GM21360 (cell line): Measurements from ENCODE around the gene MAP7D2.

Source experiments
- ATAC-seq: cut with Tn5 transposase; IDR thresholded peaks from one replicate; pipeline ENCODE4 v1.9.1; 2021; ENCODE audit warnings: mild to moderate bottlenecking, moderate library complexity; ENCODE audit not compliant: unreplicated experiment

The MAP7D2 gene

DNA sequence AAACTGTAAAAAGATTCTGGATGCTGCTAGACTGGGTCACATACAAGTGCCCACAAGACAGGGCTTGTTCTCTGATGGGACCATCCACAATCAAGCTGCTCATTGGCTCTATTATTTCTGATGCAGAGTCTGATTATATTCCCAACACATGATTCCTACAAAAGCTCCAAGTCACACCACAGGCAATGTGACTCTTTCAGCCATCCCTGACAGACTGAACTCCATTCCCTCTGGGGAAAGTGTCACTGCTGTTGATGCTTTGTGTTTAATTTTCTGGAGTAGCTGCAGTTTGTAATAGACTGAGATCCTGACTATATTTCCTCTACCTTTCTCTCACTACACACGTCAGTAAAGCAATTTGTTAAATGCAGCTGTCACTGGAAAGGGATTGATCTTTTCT, 70.5 kb downstream of the MAP7D2 start:
- no peak for ATAC-seq

DNA sequence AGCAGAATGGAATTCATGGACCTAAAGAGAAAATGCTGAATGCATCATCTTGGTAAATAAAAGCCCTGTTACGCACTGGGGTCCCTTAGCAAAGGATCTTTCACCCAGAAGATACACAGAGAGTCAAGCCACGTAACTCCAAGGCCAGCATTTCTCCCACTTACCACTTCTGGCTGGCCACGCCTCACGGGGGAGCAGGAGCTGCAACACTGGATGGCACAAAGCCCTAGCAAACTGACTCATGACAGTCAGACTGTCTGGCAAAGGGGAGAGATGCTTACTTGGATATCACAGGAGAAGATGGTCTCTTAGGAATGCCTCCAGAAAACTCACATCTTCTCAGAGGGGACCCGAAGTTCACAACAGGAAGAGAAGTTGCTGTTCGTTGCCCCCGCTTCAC, 74.5 kb downstream of the MAP7D2 start:
- ATAC-seq, result no peak

DNA sequence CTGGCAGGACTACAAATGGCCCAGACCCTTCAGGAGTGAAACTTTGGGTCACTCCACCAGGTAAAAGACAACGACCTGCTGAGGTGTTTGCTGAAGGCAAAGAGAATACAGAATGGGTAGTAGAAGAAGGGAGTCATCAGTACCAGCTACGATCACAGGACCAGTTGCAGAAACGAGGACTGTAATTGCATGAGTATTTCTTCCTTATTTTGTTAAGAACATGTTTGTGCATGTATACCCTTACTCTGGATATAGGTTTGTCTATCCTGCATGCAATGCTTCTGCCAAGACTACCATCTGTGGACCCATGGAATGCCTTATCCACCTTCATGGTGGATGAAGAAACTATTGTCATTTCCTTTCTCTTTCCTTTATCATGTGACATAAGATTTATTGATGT, 77.7 kb downstream of the MAP7D2 start:
- ATAC-seq, result no peak

DNA sequence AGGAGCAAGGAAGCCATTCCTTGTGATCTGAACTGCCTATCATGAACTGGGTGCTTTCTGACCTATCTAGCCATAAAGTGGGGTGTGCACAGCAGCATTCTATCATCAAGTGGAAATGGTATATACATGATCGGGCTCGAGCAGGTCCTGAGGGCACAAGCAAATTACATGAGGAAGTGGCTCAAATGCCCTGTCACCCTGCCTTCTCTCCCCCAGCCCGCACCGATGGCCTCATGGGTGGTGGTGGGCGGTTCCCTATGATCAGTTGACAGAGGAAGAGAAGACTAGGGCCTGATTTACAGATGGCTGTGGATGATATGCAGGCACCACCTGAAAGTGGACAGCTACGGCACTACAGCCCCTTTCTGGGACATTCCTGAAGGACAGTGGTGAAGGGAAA, 79.5 kb downstream of the MAP7D2 start:
- no peak for ATAC-seq

DNA sequence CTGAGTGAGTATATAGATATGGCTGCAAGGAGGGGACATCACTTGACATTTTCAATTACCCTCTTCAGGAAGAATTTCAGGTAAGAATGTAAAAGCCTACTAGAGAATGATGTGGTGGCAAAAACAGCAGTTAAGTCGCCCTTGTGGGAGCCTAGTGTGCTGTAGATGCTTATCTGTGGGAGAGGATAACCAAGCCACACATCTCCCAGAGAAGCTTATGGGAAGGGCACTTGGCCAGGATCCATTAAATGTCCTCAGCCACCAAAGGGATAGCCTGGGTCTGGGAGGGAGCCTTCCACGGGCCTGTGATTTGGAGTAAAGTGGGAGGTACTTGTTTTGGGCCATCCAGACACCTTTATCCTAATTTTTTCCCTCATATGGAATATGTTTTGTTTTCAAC, 84.5 kb downstream of the MAP7D2 start:
- no peak for ATAC-seq

DNA sequence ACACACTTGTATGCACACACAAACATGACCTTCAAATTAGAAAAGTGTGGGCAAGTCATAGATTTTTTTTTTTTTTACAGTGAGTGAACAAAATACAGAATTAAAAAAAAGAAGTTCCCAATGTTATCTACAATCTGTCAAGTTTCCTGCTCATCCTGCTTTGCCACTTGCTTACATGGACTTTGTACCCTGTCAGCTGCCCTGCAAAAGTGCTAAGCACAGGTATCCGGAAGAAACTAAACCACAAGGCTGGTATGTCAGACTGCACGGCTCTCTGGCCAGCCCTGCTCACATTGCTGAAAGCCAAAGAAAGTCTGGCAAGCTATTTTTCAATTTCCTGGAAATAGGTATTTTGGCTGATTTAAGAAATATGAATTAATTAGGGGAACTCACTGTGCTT, 87.0 kb downstream of the MAP7D2 start:
- ATAC-seq, result no peak

DNA sequence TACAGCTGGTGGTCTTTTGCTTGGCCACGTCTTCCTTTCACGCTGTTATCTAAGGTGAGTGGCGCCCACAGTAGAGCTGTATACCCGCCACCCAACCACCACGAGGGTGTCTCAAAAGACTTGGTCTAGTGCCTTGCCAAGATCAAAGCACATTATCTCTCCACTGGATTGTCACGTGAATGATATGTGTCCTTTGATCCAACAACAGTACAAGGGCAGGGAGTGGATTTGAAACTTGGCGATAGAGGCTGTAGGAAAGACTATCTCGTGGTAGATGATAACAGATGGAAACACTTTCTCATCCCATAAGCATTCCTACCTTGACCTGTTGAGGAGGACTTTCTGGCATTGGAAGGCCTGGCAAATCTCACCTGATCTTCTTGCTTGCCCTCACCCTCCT, 88.1 kb downstream of the MAP7D2 start:
- no peak for ATAC-seq

DNA sequence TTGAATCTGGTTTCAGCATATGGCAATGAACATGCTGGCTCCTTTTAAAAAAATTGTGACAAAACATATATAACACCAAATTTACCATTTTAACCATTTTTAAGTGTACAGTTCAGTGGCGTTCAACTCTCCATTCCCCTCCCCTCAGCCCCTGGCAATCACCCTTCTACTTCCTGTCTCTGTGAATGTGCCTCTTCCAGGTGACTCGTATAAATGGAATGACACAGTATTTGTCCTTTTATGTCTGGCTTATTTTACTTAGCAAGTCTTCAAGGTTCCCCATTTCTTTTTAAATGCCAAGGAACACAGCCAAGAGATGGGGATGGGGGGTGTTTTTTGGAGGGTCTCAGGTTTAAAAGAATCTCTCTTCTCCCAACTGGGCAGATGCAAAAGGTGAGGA, 90.4 kb downstream of the MAP7D2 start:
- ATAC-seq, result no peak

DNA sequence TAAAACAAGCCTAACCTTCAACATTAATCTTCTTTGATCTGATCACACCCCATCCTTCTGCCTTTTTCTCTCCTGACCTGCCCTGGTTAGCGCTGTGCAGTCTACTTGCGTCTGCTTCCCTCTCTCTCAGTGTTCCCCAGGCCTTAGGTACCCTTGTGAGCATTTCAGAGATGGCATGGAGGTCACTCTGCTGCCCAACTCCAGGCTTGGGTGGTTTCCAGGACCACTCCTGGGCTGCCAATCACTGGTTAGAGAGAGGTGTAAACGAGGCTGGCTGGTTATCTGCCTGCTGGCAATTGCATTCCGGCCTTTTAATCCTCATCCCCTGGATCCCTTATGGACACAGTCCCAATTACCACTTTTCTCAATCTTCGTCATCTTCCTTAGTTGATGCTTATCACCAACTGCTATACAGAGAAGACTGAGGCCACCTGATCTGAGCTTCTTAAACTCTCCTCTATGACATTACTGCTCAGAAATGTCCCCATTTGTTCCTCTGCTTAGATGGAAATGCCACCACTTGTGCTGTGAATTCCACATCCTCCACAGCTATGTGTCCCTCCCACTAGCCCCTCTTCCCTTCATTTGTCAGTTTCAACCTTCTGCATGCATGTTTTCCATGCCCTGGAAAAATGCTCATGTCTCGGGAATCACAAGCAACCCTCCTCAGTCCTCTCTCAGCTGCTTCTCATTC, 96.9 kb downstream of the MAP7D2 start:
- ATAC-seq, result no peak

DNA sequence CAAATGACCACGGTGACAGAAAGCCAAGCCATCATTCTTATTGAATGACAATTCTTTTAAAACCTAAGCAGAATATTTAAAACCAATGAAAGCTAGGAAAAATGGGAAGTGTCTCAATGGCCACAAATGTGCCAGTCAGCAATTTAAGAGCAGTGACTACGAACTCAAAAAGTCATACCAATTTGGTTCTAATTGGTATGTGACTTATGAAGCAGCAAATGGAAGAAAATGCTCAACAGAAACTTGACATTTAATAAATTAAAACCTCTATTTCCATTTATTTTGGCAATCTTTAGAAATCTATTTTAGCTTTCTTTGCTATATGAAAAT, 100.1 kb downstream of the MAP7D2 start:
- ATAC-seq, result no peak

DNA sequence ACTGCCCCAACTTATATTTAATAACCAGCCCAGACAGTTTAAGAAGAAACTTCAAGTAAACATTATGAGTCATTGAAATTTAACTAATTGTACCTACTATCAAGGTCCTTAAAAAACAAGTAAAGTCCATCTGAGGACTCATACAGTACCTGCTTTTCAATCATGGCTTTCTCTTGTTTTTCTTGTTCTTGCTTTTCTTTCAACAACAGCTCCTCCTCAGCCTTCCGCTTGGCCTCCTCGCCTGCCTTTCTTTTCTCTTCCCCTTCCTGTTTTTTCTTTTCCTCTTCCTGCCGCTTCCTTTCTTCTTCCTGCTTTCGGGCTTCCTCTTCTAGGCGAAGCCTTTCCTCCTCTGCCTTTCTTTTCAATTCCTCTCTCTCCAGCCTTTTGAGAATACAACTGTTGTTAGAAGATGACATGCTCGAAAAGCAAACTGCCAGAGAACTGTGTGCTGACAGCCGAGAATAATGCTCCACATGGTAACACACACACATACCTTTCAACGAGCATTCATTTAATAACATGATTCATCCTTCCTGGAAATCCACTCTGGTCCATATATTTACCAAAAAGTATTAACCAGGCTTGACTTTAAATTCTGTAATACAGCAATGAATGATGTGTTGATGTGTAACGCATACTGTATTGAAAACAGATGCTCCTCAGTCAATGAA, 100.6 kb downstream of the MAP7D2 start:
- ATAC-seq, result no peak

DNA sequence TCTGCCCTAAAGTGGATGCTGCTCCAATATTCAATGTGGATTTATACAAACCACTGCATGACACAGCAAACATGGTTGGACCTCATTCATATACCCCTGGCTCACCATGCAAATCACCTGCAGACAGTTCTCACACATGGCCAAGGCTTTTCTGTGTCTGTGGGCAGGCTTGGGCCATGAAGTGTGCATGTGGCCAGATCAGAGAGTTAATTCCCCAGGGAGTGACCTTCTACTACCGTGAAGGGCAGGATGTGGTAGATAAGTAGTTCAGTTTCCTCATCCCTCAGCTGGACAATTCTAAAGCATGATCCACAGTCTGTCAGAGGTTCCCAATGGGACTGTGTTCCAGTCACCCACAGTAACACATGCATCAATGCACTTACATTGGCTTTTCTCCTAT, 101.3 kb downstream of the MAP7D2 start:
- no peak for ATAC-seq

DNA sequence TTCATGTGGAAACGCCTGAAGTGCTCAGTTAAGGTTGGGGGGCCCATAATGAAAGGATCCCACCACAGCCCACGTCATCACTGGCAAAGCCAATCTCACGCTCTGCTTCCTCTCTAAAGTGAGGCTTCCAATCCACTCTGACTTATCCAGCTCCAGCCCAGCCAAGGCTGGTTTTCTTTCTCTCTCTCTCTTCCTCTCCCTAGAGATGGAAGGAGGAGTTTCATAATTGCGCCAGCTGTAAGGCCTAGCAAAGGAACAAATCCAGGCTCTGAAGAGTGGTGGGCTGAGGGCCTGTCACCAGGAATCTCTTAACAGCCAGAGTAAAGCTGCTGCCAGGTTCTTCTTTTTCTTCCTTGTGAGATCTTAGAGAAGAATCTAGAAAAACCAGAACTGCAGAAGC, 105.1 kb downstream of the MAP7D2 start:
- ATAC-seq, result no peak

DNA sequence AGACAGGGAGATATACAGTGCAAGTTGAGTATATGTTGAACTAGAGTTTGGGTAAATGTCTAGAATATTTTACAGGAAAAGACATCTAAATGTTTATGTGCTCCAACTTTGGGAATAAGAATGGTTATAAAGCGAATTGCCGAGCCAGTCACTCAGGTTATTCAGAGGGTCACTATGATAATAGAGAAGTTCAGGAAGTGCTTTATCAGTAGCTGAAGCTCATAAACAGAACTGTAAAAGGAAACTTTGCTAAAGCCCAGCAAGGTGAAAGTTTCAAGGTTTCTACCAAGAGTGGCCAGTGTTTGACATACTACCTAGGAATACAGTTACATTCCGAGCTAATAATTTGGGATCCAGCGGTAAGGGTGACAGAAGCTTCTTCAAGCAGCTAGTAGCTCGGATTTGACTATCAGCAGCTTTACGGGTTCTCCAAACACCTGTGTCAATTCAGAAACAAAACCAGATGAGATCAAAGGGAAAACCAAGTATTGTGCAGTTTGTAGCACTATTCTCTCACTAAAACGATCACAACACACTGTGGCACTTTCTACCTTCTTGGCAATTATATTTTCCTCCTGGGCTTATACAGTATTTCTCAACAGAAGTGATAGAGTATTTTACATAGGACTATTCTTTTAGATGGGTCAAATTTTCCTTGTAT, 108.6 kb downstream of the MAP7D2 start:
- ATAC-seq, result no peak

DNA sequence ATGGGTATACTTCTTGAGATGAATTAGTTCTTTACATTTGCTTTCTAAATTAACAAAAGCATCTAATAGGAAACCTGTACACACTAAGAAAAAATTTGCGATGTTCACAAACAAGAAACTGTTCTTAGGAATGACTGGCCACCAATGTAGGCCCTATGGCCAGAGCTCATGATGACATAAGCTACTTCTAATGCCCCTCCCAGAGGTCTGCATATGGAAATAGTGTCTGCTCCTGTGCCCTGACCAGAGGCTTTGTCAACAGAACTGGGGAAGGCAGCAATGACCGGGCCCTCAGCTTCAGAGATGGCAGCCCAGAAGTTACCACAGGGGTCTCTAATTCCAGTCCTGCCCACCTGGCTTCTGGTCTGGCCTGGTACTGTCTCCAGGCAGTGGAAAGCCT, 110.8 kb downstream of the MAP7D2 start:
- no peak for ATAC-seq

DNA sequence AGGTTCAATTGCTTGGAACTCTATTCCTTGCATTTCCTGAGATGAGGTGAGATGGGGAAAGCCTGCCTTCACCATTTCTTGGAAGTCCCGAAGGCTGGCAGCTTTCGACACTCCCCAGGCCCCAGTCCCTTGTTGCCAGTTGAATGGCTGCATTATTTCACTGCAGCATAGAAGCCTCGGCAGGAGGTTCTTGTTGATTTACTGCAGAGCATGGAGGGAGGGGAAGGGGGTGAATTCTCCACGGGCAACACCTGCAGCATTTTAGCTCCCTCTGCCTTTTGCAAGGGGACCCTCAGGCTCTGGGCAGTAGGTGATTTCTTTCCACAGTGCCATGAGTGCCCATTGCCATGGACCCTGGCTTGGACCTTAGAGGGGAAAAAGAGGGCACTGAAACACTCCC, 115.1 kb downstream of the MAP7D2 start:
- no peak for ATAC-seq

DNA sequence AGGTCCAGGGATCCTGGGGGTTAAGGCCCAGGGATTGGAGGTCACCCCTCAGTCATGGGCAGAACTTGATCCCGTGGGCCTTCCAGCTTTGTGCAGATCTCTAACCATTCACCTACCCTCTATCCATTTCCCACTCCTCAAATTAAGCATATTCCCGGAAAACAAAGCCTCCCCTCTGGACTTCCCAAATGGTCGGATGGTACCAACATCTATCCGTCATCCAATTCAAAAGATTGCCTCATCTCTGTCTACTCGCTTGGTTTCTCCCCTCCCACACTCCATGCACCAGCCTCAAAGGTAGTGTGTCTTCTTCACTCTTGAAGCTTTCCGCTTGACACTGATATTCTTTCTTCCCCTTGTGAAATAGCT, 125.4 kb downstream of the MAP7D2 start:
- no peak for ATAC-seq

DNA sequence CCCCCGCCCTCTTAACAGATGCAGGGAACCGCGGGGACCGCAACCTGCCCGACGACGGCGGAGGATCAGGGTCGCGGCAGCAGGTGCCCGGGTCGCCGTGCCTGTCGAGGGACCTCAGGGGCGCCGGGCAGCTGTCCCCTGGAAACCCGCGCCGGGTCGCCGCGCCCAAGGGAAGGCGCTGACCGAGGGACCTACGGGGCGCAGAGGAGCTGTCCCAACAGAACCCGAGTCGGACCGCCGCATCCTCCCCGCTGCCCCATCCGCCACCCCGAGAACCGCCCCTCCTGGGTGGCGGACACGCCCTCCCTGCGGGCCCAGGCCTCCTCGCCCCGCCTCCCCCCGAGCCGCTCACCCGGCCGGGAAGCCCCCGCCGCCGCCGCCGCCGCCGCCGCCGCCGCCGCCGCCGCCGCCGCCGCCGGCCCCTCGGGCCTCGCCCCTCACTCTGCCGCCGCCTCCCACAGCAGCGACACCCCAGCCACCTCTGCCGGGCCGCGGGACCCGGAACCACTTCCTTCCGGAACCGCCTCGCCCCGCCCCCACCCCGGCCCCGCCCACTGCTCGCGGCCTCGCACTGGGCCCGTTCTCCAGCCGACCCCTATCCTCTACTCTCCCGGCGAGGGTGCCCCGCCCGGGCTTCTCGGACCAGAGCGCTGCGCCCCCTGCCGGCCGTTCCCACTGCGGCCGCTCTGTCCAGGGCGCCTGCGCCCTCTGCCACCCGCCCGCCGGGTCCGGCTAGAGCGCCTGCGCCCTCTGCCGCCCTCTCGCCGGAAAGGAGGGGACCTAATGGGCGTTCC, 126.0 kb downstream of the MAP7D2 start, which contains the start of gene BCLAF3:
BCLAF3 (minus strand) TSS at position 506 of the 794 bp plus-strand sequence. CDS start 20,797 bp downstream, outside the sequence.
- ATAC-seq, result peak; percentile 94

DNA sequence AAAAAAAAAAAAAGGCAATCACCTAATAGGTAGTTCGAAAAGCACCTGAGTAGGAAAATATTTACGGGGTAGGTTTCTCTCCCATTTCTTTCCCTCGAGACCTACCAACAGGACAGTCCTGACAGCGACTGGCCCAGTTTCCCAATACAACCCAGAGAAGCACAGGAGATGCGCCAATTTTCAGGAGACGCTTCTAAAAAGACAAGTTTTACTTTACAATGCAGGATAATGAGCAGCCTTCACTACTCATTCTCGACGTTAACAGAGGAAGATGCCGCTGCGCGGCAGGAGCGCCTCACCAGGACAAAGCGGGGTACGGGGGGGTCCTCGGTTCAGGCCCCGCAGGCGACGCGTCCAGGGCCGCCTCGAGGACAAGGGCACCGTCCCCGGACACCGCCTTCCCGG, 126.6 kb downstream of the MAP7D2 start:
- peak; percentile 11 for ATAC-seq

DNA sequence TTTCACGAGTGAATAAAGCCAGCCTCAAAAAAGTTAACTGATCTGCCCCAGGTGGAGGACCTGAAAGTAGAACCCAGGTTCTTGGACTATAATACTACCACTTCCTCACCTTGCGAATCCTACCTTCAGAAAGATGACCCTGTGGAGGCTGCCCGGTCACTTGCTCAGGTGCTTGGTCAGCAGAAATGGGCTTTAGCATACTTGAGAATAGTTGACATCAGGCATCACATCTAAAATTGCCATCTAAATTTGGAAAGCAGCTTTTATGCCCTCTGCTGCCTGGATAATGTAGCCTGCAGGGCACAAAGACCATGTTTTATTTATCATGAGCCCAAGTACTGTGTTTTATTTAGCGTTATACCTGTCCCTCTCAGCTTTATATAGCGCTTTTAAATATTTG, 128.9 kb downstream of the MAP7D2 start:
- no peak for ATAC-seq

DNA sequence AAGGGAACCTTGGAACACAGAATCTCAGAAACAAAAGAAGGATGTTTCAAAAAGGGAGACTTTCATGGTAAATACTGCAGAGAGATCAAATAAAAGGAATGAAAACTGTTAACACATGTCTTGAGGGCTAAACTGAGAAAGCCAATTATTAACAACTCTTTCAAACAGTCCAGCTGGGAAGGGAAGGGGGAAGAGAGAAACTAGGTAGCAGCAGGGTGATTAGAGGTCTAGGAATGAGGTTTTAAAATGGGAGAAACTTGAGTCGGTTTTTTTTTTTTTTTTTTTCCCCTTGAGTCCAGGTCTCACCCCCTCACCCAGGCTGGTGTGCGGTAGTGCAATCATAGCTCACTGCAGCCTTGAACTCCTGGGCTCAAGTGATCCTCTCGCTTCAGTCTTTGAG, 130.2 kb downstream of the MAP7D2 start:
- no peak for ATAC-seq

DNA sequence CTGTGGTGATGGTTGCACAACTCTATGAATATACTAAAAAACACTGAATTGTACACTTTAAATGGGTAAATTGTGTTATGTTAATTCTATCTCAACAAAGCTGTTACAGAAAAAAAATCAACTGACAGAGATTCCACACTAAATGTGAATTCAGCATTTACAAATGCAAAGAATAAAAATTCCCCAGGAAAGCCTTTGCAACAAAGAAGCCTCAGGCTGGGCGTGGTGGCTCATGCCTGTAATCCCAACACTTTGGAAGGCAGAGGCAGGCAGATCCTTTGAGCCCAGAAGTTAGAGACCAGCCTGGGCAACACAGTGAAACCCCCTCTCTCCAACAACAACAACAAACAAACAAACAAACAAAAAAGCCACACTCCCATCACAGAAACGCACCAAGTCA, 134.8 kb downstream of the MAP7D2 start:
- ATAC-seq, result no peak
